CD4-positive, alpha-beta T cell (primary cell): ENCODE measurements around the gene LENG1. TPM values are rescaled to one million over a fixed set of nuclear protein-coding genes. Genes with fewer than 3 reads are reported as not detected.
A peak's percentile ranks its signal among the peaks of the same experiment; 100 is the strongest.

Experiments used
- ATAC-seq: fragments of 200-7000 bp; cut with Tn5 transposase; one replicate; pipeline ENCODE4 v1.10.0; 2022; ENCODE audit warnings: mild to moderate bottlenecking; ENCODE audit not compliant: poor library complexity
- CTCF ChIA-PET: fragments of 350-600 bp; sonication (Branson Sonifier 250); formaldehyde crosslinking; loops from one replicate; lab custom pipeline; 2021; ENCODE audit warnings: antibody characterized with exemption, inconsistent platforms; lab: Charles Lee
- POLR2A ChIA-PET: fragments of 350-600 bp; sonication (Branson Sonifier 250); formaldehyde crosslinking; loops from one replicate; lab custom pipeline; 2021; ENCODE audit warnings: antibody characterized with exemption, inconsistent platforms; lab: Charles Lee
- DNase-seq, 14 experiments: peaks; one replicate each; pipeline ENCODE4 v3.0.0-alpha.2; 2013 to 2020; ENCODE audit warnings: mixed read lengths in 2 of 14
- H3K27ac ChIP-seq, 2 donors: one replicate each; pipeline versions ENCODE4 v1.5.1 to v1.7.0; 2013; ENCODE audit warnings: low read length in 2 of 2, low read depth in 1 of 2, mild to moderate bottlenecking in 1 of 2
- H3K27me3 ChIP-seq, 2 experiments: 1 replicate in 1 of 2; 2 replicates in 1 of 2; pipeline versions ENCODE4 v1.6.1 to v1.7.0; 2013; ENCODE audit warnings: low read length in 2 of 2, control low read depth in 1 of 2, mild to moderate bottlenecking in 1 of 2, moderate library complexity in 1 of 2; ENCODE audit not compliant: insufficient read depth in 2 of 2, control insufficient read depth in 1 of 2
- H3K36me3 ChIP-seq: one replicate; pipeline ENCODE4 v1.6.1; 2013; ENCODE audit warnings: low read length, control low read depth; ENCODE audit not compliant: insufficient read depth
- H3K4me1 ChIP-seq: one replicate; pipeline ENCODE4 v1.6.1; 2013; ENCODE audit warnings: low read length, control low read depth; ENCODE audit not compliant: insufficient read depth
- H3K4me3 ChIP-seq: one replicate; pipeline ENCODE4 v1.5.1; 2013; ENCODE audit warnings: mild to moderate bottlenecking, low read length, moderate library complexity
- H3K9me3 ChIP-seq, 2 experiments: 1 replicate in 1 of 2; 2 replicates in 1 of 2; pipeline versions ENCODE4 v1.6.1 to v1.7.0; 2013; ENCODE audit warnings: low read length in 2 of 2, mild to moderate bottlenecking in 2 of 2, control low read depth in 1 of 2, moderate library complexity in 1 of 2; ENCODE audit not compliant: control insufficient read depth in 1 of 2, insufficient read depth in 1 of 2
- H3K27ac Mint-ChIP-seq: one replicate; pipeline ENCODE4 v1.8.0; 2020; ENCODE audit warnings: mixed read lengths
- H3K27me3 Mint-ChIP-seq: one replicate; pipeline ENCODE4 v1.8.0; 2021; ENCODE audit warnings: mixed read lengths
- H3K36me3 Mint-ChIP-seq: one replicate; pipeline ENCODE4 v1.8.0; 2021; ENCODE audit warnings: low read depth, mixed read lengths
- H3K4me1 Mint-ChIP-seq: one replicate; pipeline ENCODE4 v1.8.0; 2021; ENCODE audit warnings: low read depth, mixed read lengths
- H3K4me3 Mint-ChIP-seq: one replicate; pipeline ENCODE4 v1.8.0; 2020; ENCODE audit warnings: mild to moderate bottlenecking, mixed read lengths
- H3K9me3 Mint-ChIP-seq: one replicate; pipeline ENCODE4 v1.8.0; 2020; ENCODE audit warnings: mixed read lengths
- CTCF ChIP-seq: fragments of 200-600 bp; IDR thresholded peaks from one replicate; pipeline ENCODE4 v1.8.0; 2022; ENCODE audit warnings: antibody characterized with exemption, mild to moderate bottlenecking
- intact Hi-C, 2 experiments: fragments of 100-400 bp; cut with DNase I in 1 of 2; cut with micrococcal nuclease in 1 of 2; formaldehyde crosslinking; loops; one replicate each; pipeline versions ENCODE4 v1.15.1 to v1.9.0; 2023 to 2025; cut with DNase I, micrococcal nuclease
- total RNA-seq, 174 experiments: library from RNA in 2 of 174; stranded (reverse) in 2 of 174; gene quantifications; one replicate each; pipeline ENCODE4 v1.2.3 and lab custom pipeline; 2021 to 2026

LENG1 gene
- total RNA-seq, 2 experiments from 2014 or later = 14.4 to 16.0 TPM

- H3K4me1 Mint-ChIP-seq = peaks cover 37% of the 10 kb centered on the region
- H3K4me3 ChIP-seq = peak overlapping the region; percentile 74
- H3K27ac ChIP-seq = peak overlapping the region; percentile 99
- H3K9me3 ChIP-seq = no peaks in the 10 kb centered on the region
- peaks cover 33% of the 10 kb centered on the region for H3K4me1 ChIP-seq
- H3K27me3 Mint-ChIP-seq = no peaks in the 10 kb centered on the region
- no peaks in the 10 kb centered on the region for H3K27me3 ChIP-seq
- POLR2A ChIA-PET = interaction anchor here (0.6 to 5.8 kb wide), 13 partner anchors 11 to 1464 kb away, joined by 3 to 148 read pairs (median 17); partner anchors contain the start of genes CNOT3, LENG1, LENG8 and MYADM
- H3K27ac Mint-ChIP-seq = peak overlapping the region; percentile 96
- H3K4me3 Mint-ChIP-seq = peak overlapping the region; percentile 90
- H3K9me3 Mint-ChIP-seq = no peaks in the 10 kb centered on the region
- CTCF ChIA-PET = interaction anchor here (0.9 to 2.6 kb wide), 3 partner anchors 9 to 22 kb away, joined by 3 to 19 read pairs (median 10); partner anchors contain the start of gene RPS9
- ATAC-seq = peak; percentile 54
- intact Hi-C loops = loop anchor here (1.0 to 10.0 kb wide), 8 partner anchors 10 to 1464 kb away; partner anchors contain the start of genes MYADM (in 2 of the 2), RPS9 (in 2 of the 2), CNOT3 (in 1 of the 2) and LENG1 (in 1 of the 2)
- H3K36me3 Mint-ChIP-seq = peaks cover 37% of the 10 kb centered on the region
- peaks cover 11% of the 10 kb centered on the region for H3K36me3 ChIP-seq
- peak; percentile 100 for DNase-seq
- TF ChIP-seq CTCF = no peak
Measured at GRCh38 chr19:54190503-54191010, 31.0 kb upstream of the LENG1 start.

- Mint-ChIP-seq H3K4me3 (peak overlapping the region; percentile 90), H3K9me3 (no peaks in the 10 kb centered on the region), H3K4me1 (peaks cover 33% of the 10 kb centered on the region), H3K27me3 (no peaks in the 10 kb centered on the region), H3K36me3 (peaks cover 35% of the 10 kb centered on the region), H3K27ac (peak overlapping the region; percentile 96)
- no peaks in the 10 kb centered on the region for H3K9me3 ChIP-seq
- CTCF ChIA-PET = interaction anchor here (0.6 to 2.9 kb wide), 8 partner anchors 10 to 100 kb away, joined by 3 to 20 read pairs (median 5); partner anchors contain the start of genes CNOT3, LENG1 and RPS9
- H3K36me3 ChIP-seq = peaks cover 11% of the 10 kb centered on the region
- intact Hi-C loops = loop anchor here (1.0 to 10.0 kb wide), 11 partner anchors 10 to 1465 kb away; partner anchors contain the start of genes MYADM (in 2 of the 2), CNOT3 (in 1 of the 2), LENG1 (in 1 of the 2) and LENG8 (in 1 of the 2)
- H3K4me1 ChIP-seq = peaks cover 33% of the 10 kb centered on the region
- H3K4me3 ChIP-seq = peak overlapping the region; percentile 74
- peak overlapping the region; percentile 99 for H3K27ac ChIP-seq
- DNase-seq (peak; percentile 100), ATAC-seq (peak; percentile 60)
- no peak for TF ChIP-seq CTCF
- POLR2A ChIA-PET = interaction anchor here (0.6 to 5.8 kb wide), 25 partner anchors 8 to 1931 kb away, joined by 3 to 148 read pairs (median 5); partner anchors contain the start of genes CNOT3, FIZ1, LENG1 and LENG8
- H3K27me3 ChIP-seq = no peaks in the 10 kb centered on the region
Measured at GRCh38 chr19:54189735-54190502, 30.4 kb upstream of the LENG1 start.

- no peaks in the 10 kb centered on the region for H3K27me3 Mint-ChIP-seq
- ChIA-PET POLR2A (interaction anchor here (0.6 to 5.8 kb wide), 24 partner anchors 9 to 1932 kb away, joined by 3 to 148 read pairs (median 5); partner anchors contain the start of genes CNOT3, FIZ1, LENG1 and LENG8), CTCF (interaction anchor here (0.6 to 2.9 kb wide), 7 partner anchors 11 to 101 kb away, joined by 3 to 20 read pairs (median 5); partner anchors contain the start of genes CNOT3, LENG1 and RPS9)
- H3K9me3 Mint-ChIP-seq = no peaks in the 10 kb centered on the region
- peak within 1 kb of the TSS; percentile 90 for H3K4me3 Mint-ChIP-seq
- no peak for TF ChIP-seq CTCF
- DNase-seq (no peak), ATAC-seq (no peak)
- H3K4me1 Mint-ChIP-seq = peaks cover 33% of the 10 kb centered on the region
- H3K27ac Mint-ChIP-seq = peak within 1 kb of the TSS; percentile 96
- H3K4me1 ChIP-seq = peaks cover 33% of the 10 kb centered on the region
- peak within 1 kb of the TSS; percentile 99 for H3K27ac ChIP-seq
- H3K36me3 ChIP-seq = peaks cover 11% of the 10 kb centered on the region
- H3K4me3 ChIP-seq = peak within 1 kb of the TSS; percentile 74
- peaks cover 33% of the 10 kb centered on the region for H3K36me3 Mint-ChIP-seq
- no peaks in the 10 kb centered on the region for H3K27me3 ChIP-seq
- H3K9me3 ChIP-seq = no peaks in the 10 kb centered on the region
- intact Hi-C loops = loop anchor here (1.0 to 5.0 kb wide), 3 partner anchors 20 to 74 kb away; partner anchors contain the start of genes PRPF31 (in 1 of the 2) and TFPT (in 1 of the 2)
Measured at GRCh38 chr19:54189145-54189734, 29.7 kb upstream of the LENG1 start, which contains the start of gene MBOAT7. MBOAT7 (minus strand) TSS chr19:54189580; CDS start chr19:54188508, 1,072 bp downstream.
